ENCODE measurements around the gene EPHA1. TPM values are rescaled to one million over a fixed set of nuclear protein-coding genes. Genes with fewer than 3 reads are reported as not detected.

EPHA1 gene
- total RNA-seq, 4 donors from 2014 or later: 0.87 to 3.6 TPM; not detected in 2

DNA sequence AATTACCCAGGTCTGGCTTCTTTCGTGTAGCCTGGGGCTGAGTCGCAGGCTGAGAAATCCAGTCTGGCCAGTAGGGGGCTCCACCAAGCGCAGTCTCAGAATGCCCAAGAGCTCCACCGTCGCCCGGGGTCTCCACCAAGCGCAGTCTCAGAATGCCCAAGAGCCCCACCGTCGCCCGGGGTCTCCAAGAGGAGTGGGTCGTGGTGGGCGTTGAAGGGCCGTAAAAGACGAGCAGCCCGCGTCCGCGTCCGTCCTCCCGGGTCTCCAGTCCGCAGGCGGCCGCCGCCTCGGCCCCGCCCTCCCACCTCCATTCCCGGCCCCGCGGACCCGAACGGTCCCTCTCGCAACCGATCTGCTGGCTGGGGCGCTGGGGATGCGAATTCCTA is 28.4 kb downstream of the EPHA1 start:
- Histone ChIP-seq H3K4me1 (peaks cover 0 to 57% (median 36%) of the 10 kb centered on the region in 4 donors), H3K36me3 (no peaks in the 10 kb centered on the region), H3K27ac (peak overlapping the region; percentile 89 to 99 (median 97)), H3K9me3 (no peaks in the 10 kb centered on the region), H3K4me3 (peak overlapping the region; percentile 70 to 94 (median 84)), H3K27me3 (no peaks in the 10 kb centered on the region)
- TF ChIP-seq, protein P1, sequence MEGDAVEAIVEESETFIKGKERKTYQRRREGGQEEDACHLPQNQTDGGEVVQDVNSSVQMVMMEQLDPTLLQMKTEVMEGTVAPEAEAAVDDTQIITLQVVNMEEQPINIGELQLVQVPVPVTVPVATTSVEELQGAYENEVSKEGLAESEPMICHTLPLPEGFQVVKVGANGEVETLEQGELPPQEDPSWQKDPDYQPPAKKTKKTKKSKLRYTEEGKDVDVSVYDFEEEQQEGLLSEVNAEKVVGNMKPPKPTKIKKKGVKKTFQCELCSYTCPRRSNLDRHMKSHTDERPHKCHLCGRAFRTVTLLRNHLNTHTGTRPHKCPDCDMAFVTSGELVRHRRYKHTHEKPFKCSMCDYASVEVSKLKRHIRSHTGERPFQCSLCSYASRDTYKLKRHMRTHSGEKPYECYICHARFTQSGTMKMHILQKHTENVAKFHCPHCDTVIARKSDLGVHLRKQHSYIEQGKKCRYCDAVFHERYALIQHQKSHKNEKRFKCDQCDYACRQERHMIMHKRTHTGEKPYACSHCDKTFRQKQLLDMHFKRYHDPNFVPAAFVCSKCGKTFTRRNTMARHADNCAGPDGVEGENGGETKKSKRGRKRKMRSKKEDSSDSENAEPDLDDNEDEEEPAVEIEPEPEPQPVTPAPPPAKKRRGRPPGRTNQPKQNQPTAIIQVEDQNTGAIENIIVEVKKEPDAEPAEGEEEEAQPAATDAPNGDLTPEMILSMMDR (IDR thresholded peaks at IDR 0.05): peak; percentile 84 to 95 (median 92)
- TF ChIP-seq POLR2A (IDR thresholded peaks at IDR 0.05): no peak
- 0 to 1% methylated on average over 18 to 24 of the region's 35 CpGs for WGBS, 2 donors
- peak; percentile 85 to 92 for DNase-seq (ENCODE audit: low spot score in 2 of 2)

DNA sequence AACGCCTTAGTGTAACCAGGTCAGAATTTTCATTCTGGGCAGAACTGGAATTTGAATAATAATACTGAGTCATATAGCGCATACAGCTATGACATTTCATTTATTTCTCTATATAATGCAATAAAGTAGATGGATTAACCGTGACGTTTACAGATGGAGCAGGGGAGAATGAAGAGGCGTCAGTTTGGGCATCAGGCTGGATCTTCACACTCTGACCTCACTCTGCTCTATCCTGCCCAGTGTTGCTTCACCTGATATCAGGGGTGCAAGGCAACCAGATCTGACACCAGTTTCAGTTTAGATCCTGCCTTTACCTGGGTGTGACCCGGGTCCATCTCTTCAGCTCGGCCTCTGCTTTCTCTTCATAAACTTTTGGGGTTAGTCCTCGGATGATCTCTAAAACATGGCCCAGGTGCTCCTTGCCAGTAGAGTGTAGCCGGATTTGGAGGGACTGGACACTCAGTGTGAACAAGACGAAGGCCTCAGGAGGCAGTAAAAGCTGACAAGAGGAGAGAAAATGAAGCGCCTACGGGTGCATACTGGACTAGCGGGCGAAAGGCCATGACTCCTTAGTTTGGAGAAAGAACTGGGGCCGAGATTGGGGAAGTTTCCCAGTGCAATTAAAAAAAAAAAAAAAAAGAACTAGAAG is 28.9 kb downstream of the EPHA1 start:
- H3K27me3 ChIP-seq: no peaks in the 10 kb centered on the region
- DNase-seq (ENCODE audit: low spot score in 2 of 2): no peak
- H3K4me1 ChIP-seq: peaks cover 0 to 51% (median 33%) of the 10 kb centered on the region in 4 donors
- H3K9me3 ChIP-seq: no peaks in the 10 kb centered on the region
- peak overlapping the region; percentile 70 to 94 (median 84) for H3K4me3 ChIP-seq
- H3K36me3 ChIP-seq: no peaks in the 10 kb centered on the region
- TF ChIP-seq, protein P1 (IDR thresholded peaks at IDR 0.05): no peak
- TF ChIP-seq EP300 (IDR thresholded peaks at IDR 0.05) (no peak), POLR2A (IDR thresholded peaks at IDR 0.05) (no peak)
- WGBS, 2 donors: 33 to 39% methylated on average over 15 of the region's 15 CpGs
- H3K27ac ChIP-seq: peak overlapping the region; percentile 89 to 99 (median 97)

DNA sequence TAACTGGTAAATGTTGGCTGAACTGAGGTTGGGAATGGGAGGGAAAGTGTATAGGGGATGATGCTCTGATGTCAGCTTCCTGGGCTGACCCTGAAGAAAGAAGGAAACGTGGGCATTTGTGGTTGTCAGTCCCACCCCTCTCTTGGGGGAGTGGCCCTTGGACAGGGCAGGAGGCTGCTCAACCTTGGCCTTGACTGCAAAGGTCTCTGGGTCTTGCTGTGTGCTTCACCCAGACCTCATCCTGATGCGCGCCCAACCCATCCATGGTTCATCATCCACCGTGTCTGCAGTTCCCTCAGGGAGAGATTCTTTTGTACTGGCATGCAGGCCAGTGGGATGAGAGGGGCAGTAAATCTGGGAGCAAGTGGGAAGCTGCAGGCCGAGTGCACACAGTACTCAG is 32.3 kb downstream of the EPHA1 start:
- peak overlapping the region in 2 of 4 donors; percentile 15 to 48 for H3K27ac ChIP-seq

DNA sequence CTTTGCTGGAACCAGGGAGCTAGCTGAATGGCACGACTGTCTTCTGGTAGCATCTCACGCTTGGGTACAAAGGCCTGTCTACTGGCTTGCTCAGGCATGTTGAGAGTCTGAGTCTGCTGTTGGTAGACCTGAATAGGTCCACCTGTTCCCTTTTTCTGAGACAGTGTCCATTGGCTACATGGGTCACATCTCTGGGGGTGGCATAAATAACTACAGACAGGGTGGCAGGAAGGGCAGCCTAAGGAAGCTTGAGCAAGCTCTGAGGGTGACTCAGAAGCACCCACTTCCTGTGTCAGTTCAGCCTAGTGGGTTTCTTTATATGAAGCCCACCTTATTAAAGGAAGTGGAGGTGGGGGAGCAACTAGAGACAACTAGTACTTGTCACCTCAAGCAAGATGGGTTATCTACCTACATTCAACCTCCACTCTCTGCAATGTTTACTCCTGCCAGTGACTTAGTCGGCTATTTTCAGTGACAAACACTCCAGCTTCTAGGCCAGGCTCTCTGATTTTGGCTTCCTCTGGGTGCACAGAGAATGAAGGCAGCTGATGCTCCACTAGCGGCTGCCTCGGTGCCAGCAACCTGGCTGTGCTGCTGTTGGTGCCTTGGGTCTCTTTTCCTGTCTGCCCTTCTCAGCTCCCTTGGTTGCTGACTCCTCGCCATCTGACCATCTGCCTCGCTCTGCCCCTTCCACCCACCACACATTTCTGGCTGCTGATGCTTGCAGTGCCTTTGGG is 33.2 kb downstream of the EPHA1 start:
- Histone ChIP-seq H3K4me3 (no peak overlapping the region), H3K9me3 (no peaks in the 10 kb centered on the region), H3K27ac (peak overlapping the region in 3 of 4 donors; percentile 37 to 66 (median 48)), H3K36me3 (no peaks in the 10 kb centered on the region), H3K27me3 (no peaks in the 10 kb centered on the region), H3K4me1 (peaks cover 0 to 34% (median 12%) of the 10 kb centered on the region in 4 donors)
- TF ChIP-seq, protein P1 (IDR thresholded peaks at IDR 0.05): no peak
- TF ChIP-seq EP300 (IDR thresholded peaks at IDR 0.05) (no peak), POLR2A (IDR thresholded peaks at IDR 0.05) (no peak)
- 69 to 81% methylated on average over 7 of the region's 7 CpGs for WGBS, 2 donors
- DNase-seq (ENCODE audit: low spot score in 2 of 2): no peak

More for the DNA sequence above, 32.3 kb downstream of the EPHA1 start:
- Histone ChIP-seq H3K36me3 (no peaks in the 10 kb centered on the region), H3K4me1 (peaks cover 0 to 34% (median 12%) of the 10 kb centered on the region in 4 donors), H3K27me3 (no peaks in the 10 kb centered on the region), H3K4me3 (no peak overlapping the region), H3K9me3 (no peaks in the 10 kb centered on the region)
- 56 to 57% methylated on average over 5 of the region's 5 CpGs for WGBS, 2 donors
- no peak for DNase-seq (ENCODE audit: low spot score in 2 of 2)
- no peak for TF ChIP-seq EP300 (IDR thresholded peaks at IDR 0.05)
- TF ChIP-seq, protein P1 (IDR thresholded peaks at IDR 0.05): no peak
- TF ChIP-seq POLR2A (IDR thresholded peaks at IDR 0.05): no peak

DNA sequence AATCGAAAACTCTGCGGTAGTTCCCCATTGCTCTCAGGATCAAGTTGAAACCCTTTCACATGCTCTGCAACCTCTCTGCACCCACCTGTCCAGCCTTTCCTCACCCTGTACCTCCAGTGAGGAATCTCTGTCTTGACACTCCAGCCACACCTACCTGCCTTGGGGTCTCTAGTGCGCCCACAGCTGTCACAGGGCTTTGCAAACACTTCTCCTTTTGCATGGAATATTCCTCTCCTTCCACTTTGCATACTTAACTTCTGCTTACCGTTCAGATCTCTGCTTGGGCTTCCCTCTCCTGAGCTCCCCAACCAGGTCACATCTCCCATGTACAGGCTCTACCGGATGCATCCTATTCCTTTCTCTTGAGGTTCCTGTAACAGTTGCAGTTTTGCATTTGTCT is 34.1 kb downstream of the EPHA1 start:
- Histone ChIP-seq H3K36me3 (no peaks in the 10 kb centered on the region), H3K27me3 (no peaks in the 10 kb centered on the region), H3K27ac (peak overlapping the region in 2 of 4 donors; percentile 15 to 37), H3K9me3 (no peaks in the 10 kb centered on the region), H3K4me3 (no peak overlapping the region), H3K4me1 (peaks cover 0 to 29% (median 8%) of the 10 kb centered on the region in 4 donors)
- WGBS, 2 donors: 77 to 80% methylated on average over 5 of the region's 5 CpGs
- DNase-seq (ENCODE audit: low spot score in 2 of 2): no peak
- TF ChIP-seq, protein P1 (IDR thresholded peaks at IDR 0.05): no peak
- no peak for TF ChIP-seq EP300 (IDR thresholded peaks at IDR 0.05)
- TF ChIP-seq POLR2A (IDR thresholded peaks at IDR 0.05): no peak

Data from tibial nerve (tissue), 4 donors.